HFF-Myc (cell line): ENCODE data around the gene MYRFL.
A peak's percentile ranks its signal among the peaks of the same experiment; 100 is the strongest.

Experiments used
- DNase-seq: peaks from one replicate; pipeline ENCODE4 v3.0.0-alpha.2; 2011; ENCODE audit warnings: low read depth; ENCODE audit errors: extremely low read depth
- H3K4me3 ChIP-seq: replicated peaks from 2 replicates; pipeline ENCODE4 v1.5.1; 2011; ENCODE audit warnings: low read depth, mild to moderate bottlenecking, control low read depth, low read length
- CTCF ChIP-seq: IDR thresholded peaks from 2 replicates; pipeline ENCODE4 v1.5.1; 2012; ENCODE audit warnings: mild to moderate bottlenecking, low read depth, low read length, control low read depth; ENCODE audit errors: missing control alignments

MYRFL gene

GRCh38 chr12:69900720-69901131, 75.7 kb downstream of the MYRFL start:
- peak; percentile 69 for TF ChIP-seq CTCF
- H3K4me3 ChIP-seq: no peak overlapping the region
- DNase-seq: peak; percentile 50

- DNase-seq: no peak
Measured at GRCh38 chr12:69901221-69901905, 76.3 kb downstream of the MYRFL start.

GRCh38 chr12:69903548-69903947, 78.5 kb downstream of the MYRFL start:
- no peak for TF ChIP-seq CTCF
- DNase-seq: no peak
- H3K4me3 ChIP-seq: no peak overlapping the region

More at GRCh38 chr12:69901221-69901905, 76.3 kb downstream of the MYRFL start:
- no peak for TF ChIP-seq CTCF
- H3K4me3 ChIP-seq: no peak overlapping the region

GRCh38 chr12:69904777-69905176, 79.8 kb downstream of the MYRFL start:
- DNase-seq: no peak
- H3K4me3 ChIP-seq: no peak overlapping the region
- no peak for TF ChIP-seq CTCF

- DNase-seq: no peak
- no peak for TF ChIP-seq CTCF
- no peak overlapping the region for H3K4me3 ChIP-seq
Measured at GRCh38 chr12:69905801-69906200, 80.8 kb downstream of the MYRFL start.

GRCh38 chr12:69906411-69907216, 81.6 kb downstream of the MYRFL start:
- TF ChIP-seq CTCF: no peak
- no peak for DNase-seq
- H3K4me3 ChIP-seq: no peak overlapping the region
